GM10847 (cell line): ENCODE results near the gene TGIF2.

Experiments used
- POLR2A ChIP-seq: IDR thresholded peaks from 2 replicates; pipeline ENCODE4 v1.6.1; 2011; ENCODE audit not compliant: insufficient read length; ENCODE audit errors: extremely low read depth

The TGIF2 gene

DNA sequence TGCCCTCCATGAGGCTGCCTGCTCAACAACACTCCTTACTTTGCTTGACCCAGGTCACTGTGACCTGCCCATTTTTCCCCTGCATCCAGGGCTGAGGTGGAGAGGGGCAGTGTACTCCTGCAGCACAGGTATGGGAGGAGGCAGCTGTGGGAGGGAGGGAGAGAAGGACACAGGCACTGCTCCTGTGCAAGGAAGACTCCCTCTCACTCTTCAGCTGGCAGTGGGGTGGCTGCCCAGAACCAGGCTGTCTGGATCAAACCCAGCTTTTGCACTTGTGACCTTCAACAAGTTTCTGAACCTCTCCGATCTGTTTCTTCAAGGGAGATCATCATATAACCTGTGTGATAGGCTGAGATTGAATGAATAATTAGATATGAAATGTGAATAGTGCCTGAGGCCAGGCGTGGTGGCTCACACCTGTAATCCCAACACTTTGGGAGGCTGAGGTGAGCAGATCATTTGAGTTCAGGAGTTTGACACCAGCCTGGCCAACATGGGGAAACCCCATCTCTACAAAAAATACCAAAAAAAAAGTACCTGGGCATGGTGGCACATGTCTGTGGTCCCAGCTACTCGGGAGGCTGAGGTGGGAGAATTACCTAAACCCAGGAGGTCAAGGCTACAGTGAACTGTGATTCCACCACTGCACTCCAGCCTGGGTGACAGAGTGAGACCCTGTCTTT lies 14.1 kb downstream of the TGIF2 start:
- no peak for TF ChIP-seq POLR2A

- TF ChIP-seq POLR2A: no peak
Observed at GRCh38 chr20:36591281-36591680, 17.9 kb downstream of the TGIF2 start.

- TF ChIP-seq POLR2A: no peak
Observed at GRCh38 chr20:36591854-36592641, 18.7 kb downstream of the TGIF2 start.

GRCh38 chr20:36593347-36593929 lies 20.0 kb downstream of the TGIF2 start:
- no peak for TF ChIP-seq POLR2A

- no peak for TF ChIP-seq POLR2A
Observed at GRCh38 chr20:36599912-36600345, 26.5 kb downstream of the TGIF2 start.

GRCh38 chr20:36601540-36601939 lies 28.1 kb downstream of the TGIF2 start:
- TF ChIP-seq POLR2A: no peak

GRCh38 chr20:36604952-36605398 lies 31.6 kb downstream of the TGIF2 start:
- no peak for TF ChIP-seq POLR2A

DNA sequence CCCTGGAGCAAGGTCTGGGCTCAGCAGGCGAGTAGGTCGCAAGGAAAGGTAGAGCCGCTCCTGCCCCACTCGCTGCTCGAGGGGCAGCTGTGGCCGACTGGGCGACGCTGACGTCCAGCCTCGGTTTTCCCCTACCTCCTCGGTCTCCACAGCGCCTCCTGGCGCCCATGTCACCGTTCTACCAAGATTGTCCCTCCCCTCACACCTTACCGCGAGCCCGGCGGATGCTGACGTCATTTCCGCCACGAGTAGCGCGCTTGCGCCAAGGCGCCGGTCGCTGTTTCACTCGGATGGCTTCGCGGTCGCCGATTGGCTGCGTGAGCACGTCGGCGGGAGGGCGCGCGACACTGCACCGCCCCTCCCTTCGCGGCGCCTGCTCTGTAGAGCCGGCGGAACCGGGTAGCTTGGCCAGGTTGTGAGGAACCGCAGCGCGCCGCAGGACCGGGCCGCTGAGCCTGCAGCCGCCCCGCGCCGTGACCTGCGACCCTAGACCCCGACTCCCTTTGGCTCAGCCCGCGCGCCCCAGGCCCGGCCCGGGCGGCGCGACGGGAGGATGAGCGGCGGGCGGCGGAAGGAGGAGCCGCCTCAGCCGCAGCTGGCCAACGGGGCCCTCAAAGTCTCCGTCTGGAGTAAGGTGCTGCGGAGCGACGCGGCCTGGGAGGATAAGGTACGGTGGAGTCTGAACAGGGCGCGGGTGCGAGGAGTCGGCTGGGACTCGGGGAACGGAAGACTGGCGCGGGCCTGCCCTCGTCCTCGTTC lies 32.2 kb downstream of the TGIF2 start, which contains the start of gene RAB5IF:
Gene RAB5IF, plus strand, starts transcription at position 381 of the 759 bp plus-strand sequence. Its CDS starts 173 bp downstream, at position 554.
- peak; percentile 77 for TF ChIP-seq POLR2A

- no peak for TF ChIP-seq POLR2A
Observed at GRCh38 chr20:36606158-36607066, 33.0 kb downstream of the TGIF2 start.

DNA sequence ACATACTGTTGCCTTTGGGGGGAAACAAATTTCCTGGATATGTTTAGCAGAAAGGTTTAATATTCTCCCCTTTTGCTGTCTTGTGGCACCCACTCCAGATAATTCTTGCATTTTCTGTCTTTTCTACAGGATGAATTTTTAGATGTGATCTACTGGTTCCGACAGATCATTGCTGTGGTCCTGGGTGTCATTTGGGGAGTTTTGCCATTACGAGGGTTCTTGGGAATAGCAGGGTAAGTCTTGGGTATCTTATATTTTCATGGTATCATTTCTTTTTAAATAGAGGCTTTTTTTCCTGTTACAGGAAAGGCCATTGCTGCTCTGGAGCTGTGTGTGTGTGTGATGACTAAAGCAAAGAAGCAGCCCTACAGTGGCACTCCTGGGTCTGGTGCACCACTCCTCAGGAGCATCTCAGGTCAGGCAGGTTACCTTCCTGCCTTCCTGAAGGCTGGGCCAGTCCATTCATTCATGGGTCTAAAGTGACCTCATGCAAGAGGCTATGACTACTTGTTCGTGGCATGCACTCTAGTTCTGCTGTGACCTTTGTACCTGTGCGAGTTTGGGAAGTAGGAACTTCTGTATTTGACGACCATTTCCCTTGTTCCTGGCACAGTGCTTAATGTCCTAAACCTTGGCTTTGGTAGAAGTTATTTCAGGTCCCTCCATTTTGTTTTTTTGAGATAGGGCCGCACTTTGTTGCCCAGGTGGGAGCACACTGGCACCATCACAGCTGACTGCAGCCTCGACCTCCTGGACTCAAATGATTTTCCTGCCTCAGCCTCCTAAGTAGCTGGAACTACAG lies 34.4 kb downstream of the TGIF2 start:
- no peak for TF ChIP-seq POLR2A

- no peak for TF ChIP-seq POLR2A
Observed at GRCh38 chr20:36611625-36612024, 38.2 kb downstream of the TGIF2 start.

GRCh38 chr20:36613974-36614373 lies 40.6 kb downstream of the TGIF2 start:
- no peak for TF ChIP-seq POLR2A

- no peak for TF ChIP-seq POLR2A
Observed at GRCh38 chr20:36614781-36615557, 41.6 kb downstream of the TGIF2 start.
